ENCODE data around the gene AXDND1. TPM values are rescaled to one million over a fixed set of nuclear protein-coding genes. Genes with fewer than 3 reads are reported as not detected.
"Not testable (repeated sequence)": the region's sequence is repeated elsewhere in the genome, so short reads cannot be mapped to it uniquely, and the experiment has no call there.

Gene AXDND1
- total RNA-seq, 1 donor from 2014 or later: not detected

DNA sequence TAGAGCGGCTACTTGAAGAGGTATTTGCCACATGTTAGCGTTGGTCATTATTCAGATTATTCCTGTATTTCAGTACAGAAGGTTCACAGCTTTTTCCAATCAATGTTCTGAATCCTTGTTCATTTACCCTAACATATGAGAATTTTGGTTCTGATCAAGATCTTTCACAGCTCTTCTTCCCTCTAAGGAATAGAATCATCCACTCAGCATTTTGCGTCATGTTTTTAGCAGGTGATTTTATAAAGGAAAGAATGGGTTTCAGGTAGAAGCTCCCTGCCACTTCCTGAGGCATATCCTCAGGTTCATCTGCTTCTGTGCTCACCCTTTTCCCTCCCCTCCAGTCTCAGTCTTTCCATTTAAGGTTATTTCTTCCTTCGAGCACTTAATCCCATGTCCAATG, 143.6 kb downstream of the AXDND1 start:
- Mint-ChIP-seq H3K27ac (ENCODE audit: unreplicated experiment) (no peak overlapping the region), H3K27me3 (ENCODE audit: unreplicated experiment) (no peaks in the 10 kb centered on the region), H3K4me1 (ENCODE audit: low read depth, unreplicated experiment) (no peaks in the 10 kb centered on the region), H3K4me3 (ENCODE audit: unreplicated experiment) (no peak overlapping the region), H3K36me3 (ENCODE audit: unreplicated experiment) (no peaks in the 10 kb centered on the region), H3K9me3 (ENCODE audit: unreplicated experiment) (no peaks in the 10 kb centered on the region)
- DNase-seq: no peak
- TF ChIP-seq, protein P1, sequence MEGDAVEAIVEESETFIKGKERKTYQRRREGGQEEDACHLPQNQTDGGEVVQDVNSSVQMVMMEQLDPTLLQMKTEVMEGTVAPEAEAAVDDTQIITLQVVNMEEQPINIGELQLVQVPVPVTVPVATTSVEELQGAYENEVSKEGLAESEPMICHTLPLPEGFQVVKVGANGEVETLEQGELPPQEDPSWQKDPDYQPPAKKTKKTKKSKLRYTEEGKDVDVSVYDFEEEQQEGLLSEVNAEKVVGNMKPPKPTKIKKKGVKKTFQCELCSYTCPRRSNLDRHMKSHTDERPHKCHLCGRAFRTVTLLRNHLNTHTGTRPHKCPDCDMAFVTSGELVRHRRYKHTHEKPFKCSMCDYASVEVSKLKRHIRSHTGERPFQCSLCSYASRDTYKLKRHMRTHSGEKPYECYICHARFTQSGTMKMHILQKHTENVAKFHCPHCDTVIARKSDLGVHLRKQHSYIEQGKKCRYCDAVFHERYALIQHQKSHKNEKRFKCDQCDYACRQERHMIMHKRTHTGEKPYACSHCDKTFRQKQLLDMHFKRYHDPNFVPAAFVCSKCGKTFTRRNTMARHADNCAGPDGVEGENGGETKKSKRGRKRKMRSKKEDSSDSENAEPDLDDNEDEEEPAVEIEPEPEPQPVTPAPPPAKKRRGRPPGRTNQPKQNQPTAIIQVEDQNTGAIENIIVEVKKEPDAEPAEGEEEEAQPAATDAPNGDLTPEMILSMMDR (IDR thresholded peaks at IDR 0.05; ENCODE audit: partially characterized antibody, unreplicated experiment): no peak

DNA sequence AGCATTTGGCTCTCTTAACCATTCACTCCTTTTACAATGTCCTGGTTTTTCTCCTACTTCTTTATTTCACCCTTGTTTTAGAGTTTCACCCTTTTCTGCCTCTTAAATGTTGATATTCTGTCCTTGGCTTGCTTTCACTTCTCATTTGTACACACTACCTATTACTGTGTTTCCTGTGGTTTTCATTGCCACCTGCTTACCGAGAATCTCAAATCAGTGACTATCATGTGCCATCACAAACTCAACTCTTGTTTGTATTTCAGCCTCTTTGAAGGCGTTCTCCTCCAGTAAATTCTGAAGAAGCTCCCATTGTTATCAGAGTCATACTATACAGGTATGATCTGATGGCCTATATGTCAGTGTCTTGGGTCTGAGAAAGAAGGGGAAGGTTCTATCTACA, 144.3 kb downstream of the AXDND1 start:
- no peaks in the 10 kb centered on the region for H3K27me3 Mint-ChIP-seq (ENCODE audit: unreplicated experiment)
- TF ChIP-seq, protein P1 (IDR thresholded peaks at IDR 0.05; ENCODE audit: partially characterized antibody, unreplicated experiment): no peak
- H3K4me3 Mint-ChIP-seq (ENCODE audit: unreplicated experiment): no peak overlapping the region
- no peaks in the 10 kb centered on the region for H3K9me3 Mint-ChIP-seq (ENCODE audit: unreplicated experiment)
- H3K27ac Mint-ChIP-seq (ENCODE audit: unreplicated experiment): no peak overlapping the region
- H3K36me3 Mint-ChIP-seq (ENCODE audit: unreplicated experiment): no peaks in the 10 kb centered on the region
- H3K4me1 Mint-ChIP-seq (ENCODE audit: low read depth, unreplicated experiment): no peaks in the 10 kb centered on the region
- no peak for DNase-seq

- no peak overlapping the region for H3K4me3 Mint-ChIP-seq (ENCODE audit: unreplicated experiment)
- H3K4me1 Mint-ChIP-seq (ENCODE audit: low read depth, unreplicated experiment): no peaks in the 10 kb centered on the region
- no peaks in the 10 kb centered on the region for H3K27me3 Mint-ChIP-seq (ENCODE audit: unreplicated experiment)
- no peak for DNase-seq
- no peak overlapping the region for H3K27ac Mint-ChIP-seq (ENCODE audit: unreplicated experiment)
- H3K36me3 Mint-ChIP-seq (ENCODE audit: unreplicated experiment): no peaks in the 10 kb centered on the region
- TF ChIP-seq, protein P1 (IDR thresholded peaks at IDR 0.05; ENCODE audit: partially characterized antibody, unreplicated experiment): no peak
- H3K9me3 Mint-ChIP-seq (ENCODE audit: unreplicated experiment): peaks cover 1% of the 10 kb centered on the region
Measured at GRCh38 chr1:179516976-179517705, 151.4 kb downstream of the AXDND1 start.

- H3K9me3 Mint-ChIP-seq (ENCODE audit: unreplicated experiment); H3K27me3 Mint-ChIP-seq (ENCODE audit: unreplicated experiment); H3K27ac Mint-ChIP-seq (ENCODE audit: unreplicated experiment); H3K4me1 Mint-ChIP-seq (ENCODE audit: low read depth, unreplicated experiment); H3K36me3 Mint-ChIP-seq (ENCODE audit: unreplicated experiment); DNase-seq; H3K4me3 Mint-ChIP-seq (ENCODE audit: unreplicated experiment): not testable (repeated sequence)
Measured at GRCh38 chr1:179518544-179518943, 152.8 kb downstream of the AXDND1 start.

DNA sequence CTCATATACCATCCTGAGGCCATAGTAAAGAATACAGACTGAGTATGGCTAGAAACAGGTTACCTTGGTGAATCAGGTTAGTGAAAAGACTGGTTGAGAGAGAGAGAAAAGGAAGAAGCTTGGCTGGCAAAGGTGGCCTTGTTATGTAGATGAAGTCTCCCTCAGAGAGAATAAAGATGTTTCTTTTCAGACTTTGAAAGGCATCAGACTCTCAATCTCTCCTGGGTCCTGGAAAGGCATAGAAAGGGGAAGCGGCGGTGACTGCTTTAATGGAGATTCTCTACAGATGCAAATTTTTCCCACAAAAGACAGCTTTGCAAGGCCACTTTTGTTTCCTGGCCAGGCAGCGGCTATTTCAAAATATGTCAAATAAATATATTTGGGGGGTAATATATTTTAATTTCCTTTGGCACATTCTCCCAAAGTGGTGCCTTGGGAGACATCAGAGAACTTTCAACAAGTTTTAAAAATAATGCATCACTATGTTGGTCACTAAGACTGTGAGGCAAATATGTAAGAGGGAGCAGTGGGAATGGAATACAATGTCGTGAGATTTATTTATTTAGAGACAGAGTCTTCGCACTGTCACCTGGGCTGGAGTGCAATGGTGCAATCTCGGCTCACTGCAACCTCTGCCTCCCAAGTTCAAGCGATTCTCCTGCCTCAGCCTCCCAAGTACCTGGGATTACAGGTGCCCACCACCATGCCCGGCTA, 163.9 kb downstream of the AXDND1 start:
- Mint-ChIP-seq H3K27me3 (ENCODE audit: unreplicated experiment) (peaks cover 2% of the 10 kb centered on the region), H3K4me1 (ENCODE audit: low read depth, unreplicated experiment) (no peaks in the 10 kb centered on the region), H3K36me3 (ENCODE audit: unreplicated experiment) (no peaks in the 10 kb centered on the region), H3K27ac (ENCODE audit: unreplicated experiment) (no peak overlapping the region), H3K4me3 (ENCODE audit: unreplicated experiment) (no peak overlapping the region), H3K9me3 (ENCODE audit: unreplicated experiment) (peaks cover 2% of the 10 kb centered on the region)
- TF ChIP-seq, protein P1 (IDR thresholded peaks at IDR 0.05; ENCODE audit: partially characterized antibody, unreplicated experiment): no peak
- no peak for DNase-seq
